Testis (tissue), 2 donors: ENCODE data around the gene ZNF221.

ENCODE experiments used
- CTCF ChIP-seq, 3 experiments: fragments of 450-650 bp in 2 of 3; fragments of 200-600 bp in 1 of 3; sonication (generic) in 1 of 3; IDR thresholded peaks; one replicate each; pipeline ENCODE4 v1.5.1; 2016 to 2019; ENCODE audit warnings: antibody characterized with exemption in 3 of 3, mild to moderate bottlenecking in 2 of 3, moderate library complexity in 1 of 3
- POLR2A ChIP-seq: fragments of 450-650 bp; IDR thresholded peaks from one replicate; pipeline ENCODE4 v1.6.1; 2017; ENCODE audit warnings: antibody characterized with exemption, mild to moderate bottlenecking, moderate library complexity

DNA sequence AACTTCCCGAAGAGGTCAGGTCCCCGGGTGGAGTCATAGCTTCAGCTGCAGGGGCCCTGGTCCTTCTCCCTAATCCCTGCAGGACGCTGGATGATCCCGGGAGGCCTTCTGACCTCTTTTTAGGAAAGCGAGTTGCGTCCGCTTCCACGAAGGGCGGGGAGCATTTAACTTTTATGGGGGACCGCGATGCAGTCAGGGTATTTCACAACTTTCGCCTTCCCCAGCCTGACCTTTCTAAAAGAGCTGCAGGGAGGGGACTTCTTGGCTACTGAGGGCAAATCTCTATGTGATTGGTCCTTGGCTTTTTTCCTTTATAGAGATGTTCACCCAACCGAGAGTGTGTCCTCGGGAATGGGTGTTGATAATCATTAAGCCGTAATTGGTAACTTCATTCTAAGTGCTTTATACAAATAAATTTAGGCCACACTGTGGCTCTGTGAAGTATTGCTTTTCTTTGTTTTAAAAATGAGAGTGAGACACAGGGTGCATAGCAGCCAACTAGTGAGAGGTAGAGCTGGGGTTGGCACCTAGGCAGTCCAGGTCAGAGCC lies 52.5 kb downstream of the ZNF221 start:
- TF ChIP-seq POLR2A: no peak
- TF ChIP-seq CTCF (IDR thresholded peaks at IDR 0.05): no peak
